IMR-90 (cell line): ENCODE measurements around the gene ILK. TPM values are rescaled to one million over a fixed set of nuclear protein-coding genes. Genes with fewer than 3 reads are reported as not detected.

Experiments
- ATAC-seq: fragments of 200-7000 bp; cut with Tn5 transposase; 2 replicates; pipeline ENCODE4 v1.9.1; 2020; ENCODE audit warnings: low read depth, mild to moderate bottlenecking, moderate library complexity
- BruUV-seq: library from RNA; stranded (reverse); fragments of 400-500 nt; replicated peaks from 2 replicates; lab custom pipeline; 2021; lab: Mats Ljungman, UMichigan
- CTCF ChIA-PET: fragments of 300-600 bp; formaldehyde crosslinking; extraction: SDS; loops from one replicate; lab custom pipeline; 2021; ENCODE audit warnings: antibody characterized with exemption; lab: Yijun Ruan, JAX
- POLR2A ChIA-PET: fragments of 300-600 bp; sonication (Branson Sonifier 250); formaldehyde crosslinking; loops from one replicate; lab custom pipeline; 2022; ENCODE audit warnings: antibody characterized with exemption; ENCODE audit not compliant: unreplicated experiment; lab: Charles Lee
- DNase-seq: peaks from one replicate; pipeline ENCODE4 v3.0.0; 2013
- H2AFZ ChIP-seq: replicated peaks from 2 replicates; pipeline ENCODE3; 2013; ENCODE audit warnings: low read length, mild to moderate bottlenecking; ENCODE audit not compliant: poor library complexity
- H2AK5ac ChIP-seq: 2 replicates; pipeline ENCODE4 v1.6.1; 2013; ENCODE audit warnings: low read depth, low read length, inconsistent platforms
- H2AK9ac ChIP-seq: replicated peaks from 2 replicates; pipeline ENCODE3; 2013; ENCODE audit warnings: mild to moderate bottlenecking, low read depth, low read length, moderate library complexity; ENCODE audit not compliant: poor library complexity
- H2BK120ac ChIP-seq: 2 replicates; pipeline ENCODE4 v1.6.1; 2013; ENCODE audit warnings: low read depth, low read length, inconsistent platforms
- H2BK15ac ChIP-seq: 3 replicates; pipeline ENCODE4 v1.6.1; 2013; ENCODE audit warnings: low read depth, low read length, inconsistent platforms
- H2BK20ac ChIP-seq: 2 replicates; pipeline ENCODE4 v1.6.1; 2013; ENCODE audit warnings: low read depth, mild to moderate bottlenecking, inconsistent platforms, low read length, moderate library complexity
- H2BK5ac ChIP-seq: 2 replicates; pipeline ENCODE4 v1.6.1; 2013; ENCODE audit warnings: mild to moderate bottlenecking, low read depth, low read length, inconsistent platforms; ENCODE audit not compliant: poor library complexity, severe bottlenecking
- H3K14ac ChIP-seq: replicated peaks from 2 replicates; pipeline ENCODE4 v1.6.1; 2013; ENCODE audit warnings: low read depth, low read length, inconsistent platforms
- H3K18ac ChIP-seq: 2 replicates; pipeline ENCODE4 v1.6.1; 2013; ENCODE audit warnings: low read depth, low read length, control low read depth
- H3K23ac ChIP-seq: 2 replicates; pipeline ENCODE4 v1.6.1; 2013; ENCODE audit warnings: low read depth, low read length, inconsistent platforms
- H3K27ac ChIP-seq: 2 replicates; pipeline ENCODE4 v1.5.1; 2013; ENCODE audit warnings: mild to moderate bottlenecking, control low read depth, low read length; ENCODE audit not compliant: insufficient read depth
- H3K27me3 ChIP-seq: 2 replicates; pipeline ENCODE4 v1.6.1; 2013; ENCODE audit warnings: low read length; ENCODE audit not compliant: control insufficient read depth, insufficient read depth
- H3K36me3 ChIP-seq: 2 replicates; pipeline ENCODE4 v1.6.1; 2013; ENCODE audit warnings: low read length, mixed read lengths; ENCODE audit not compliant: control insufficient read depth, insufficient read depth
- H3K4ac ChIP-seq: 2 replicates; pipeline ENCODE4 v1.6.1; 2013; ENCODE audit warnings: low read depth, low read length, inconsistent platforms
- H3K4me1 ChIP-seq: 2 replicates; pipeline ENCODE4 v1.6.1; 2013; ENCODE audit warnings: low read length, mixed read lengths; ENCODE audit not compliant: control insufficient read depth, insufficient read depth
- H3K4me2 ChIP-seq: 2 replicates; pipeline ENCODE4 v1.6.1; 2013; ENCODE audit warnings: low read depth, mild to moderate bottlenecking, control low read depth, low read length, moderate library complexity
- H3K4me3 ChIP-seq: 2 replicates; pipeline ENCODE4 v1.5.1; 2013; ENCODE audit warnings: low read depth, mild to moderate bottlenecking, control low read depth, low read length, moderate library complexity; ENCODE audit not compliant: insufficient read depth
- H3K56ac ChIP-seq: 2 replicates; pipeline ENCODE4 v1.6.1; 2013; ENCODE audit warnings: low read length, inconsistent platforms; ENCODE audit not compliant: insufficient read depth; ENCODE audit errors: extremely low read depth
- H3K79me1 ChIP-seq, 2 experiments: 2 replicates each; pipeline ENCODE4 v1.6.1; 2013; ENCODE audit warnings: low read length in 2 of 2, inconsistent platforms in 1 of 2, low read depth in 1 of 2
- H3K9ac ChIP-seq: 2 replicates; pipeline ENCODE4 v1.6.1; 2013; ENCODE audit warnings: low read depth, low read length, control low read depth
- H3K9me1 ChIP-seq: 2 replicates; pipeline ENCODE4 v1.6.1; 2013; ENCODE audit warnings: low read length, inconsistent platforms; ENCODE audit not compliant: insufficient read depth
- H3K9me3 ChIP-seq: 2 replicates; pipeline ENCODE4 v1.6.1; 2013; ENCODE audit warnings: low read length; ENCODE audit not compliant: control insufficient read depth, insufficient read depth
- H4K20me1 ChIP-seq: 2 replicates; pipeline ENCODE4 v1.6.1; 2013; ENCODE audit warnings: low read length, inconsistent platforms; ENCODE audit not compliant: insufficient read depth
- H4K5ac ChIP-seq: 2 replicates; pipeline ENCODE4 v1.6.1; 2013; ENCODE audit warnings: mild to moderate bottlenecking, low read depth, low read length, control low read depth
- H4K8ac ChIP-seq, 2 experiments: 2 replicates each; pipeline ENCODE4 v1.6.1; 2013; ENCODE audit warnings: low read depth in 2 of 2, low read length in 2 of 2, control low read depth in 1 of 2, inconsistent platforms in 1 of 2
- H4K91ac ChIP-seq: 2 replicates; pipeline ENCODE4 v1.6.1; 2013; ENCODE audit warnings: low read depth, low read length, inconsistent platforms; ENCODE audit not compliant: insufficient read depth
- CEBPB ChIP-seq: IDR thresholded peaks from 2 replicates; pipeline ENCODE4 v1.6.1; 2012; ENCODE audit warnings: low read depth, low read length, improper control_type of control experiment
- WGBS, 2 experiments: methylation state at CpG; one replicate each; pipeline versions ENCODE4 v1.1.5 to v1.1.7; 2013; ENCODE audit warnings: missing lambda C conversion rate in 2 of 2; ENCODE audit not compliant: insufficient read length in 1 of 2; ENCODE audit errors: extremely low coverage in 2 of 2; 5-methylcytosine and 5-hydroxymethylcytosine counted together
- dilution Hi-C: fragments of 300-500 bp; cut with HindIII; formaldehyde crosslinking; loops from one replicate; pipeline ENCODE4 v1.14.3; 2018; ENCODE audit warnings: low sequenced_read_pairs; ENCODE audit not compliant: unreplicated experiment
- in situ Hi-C: fragments of 300-500 bp; cut with MboI; formaldehyde crosslinking; loops from 3 replicates; pipeline ENCODE4 v1.14.3; 2019; ENCODE audit warnings: low sequenced_read_pairs, inconsistent platforms, mixed read lengths
- intact Hi-C: fragments of 100-400 bp; cut with micrococcal nuclease; formaldehyde crosslinking; loops from 2 replicates; pipeline ENCODE4 v1.10.0; 2022
- polyA plus RNA-seq, 3 experiments: library from polyadenylated mRNA; depleted of rRNA; stranded (reverse); fragments of >200 nt; gene quantifications; 2 replicates each; pipeline ENCODE4 v1.2.3, GENCODE V29; 2012; ENCODE audit warnings: low replicate concordance in 1 of 3
- total RNA-seq: library from RNA; depleted of rRNA; stranded (reverse); fragments of >200 nt; gene quantifications from 2 replicates; pipeline ENCODE4 v1.2.3, GENCODE V29; 2012

Gene ILK
- total and polyA plus RNA-seq, 2 of the 4 experiments (the other 2 are of a cell fraction), result 339 to 389 TPM

DNA sequence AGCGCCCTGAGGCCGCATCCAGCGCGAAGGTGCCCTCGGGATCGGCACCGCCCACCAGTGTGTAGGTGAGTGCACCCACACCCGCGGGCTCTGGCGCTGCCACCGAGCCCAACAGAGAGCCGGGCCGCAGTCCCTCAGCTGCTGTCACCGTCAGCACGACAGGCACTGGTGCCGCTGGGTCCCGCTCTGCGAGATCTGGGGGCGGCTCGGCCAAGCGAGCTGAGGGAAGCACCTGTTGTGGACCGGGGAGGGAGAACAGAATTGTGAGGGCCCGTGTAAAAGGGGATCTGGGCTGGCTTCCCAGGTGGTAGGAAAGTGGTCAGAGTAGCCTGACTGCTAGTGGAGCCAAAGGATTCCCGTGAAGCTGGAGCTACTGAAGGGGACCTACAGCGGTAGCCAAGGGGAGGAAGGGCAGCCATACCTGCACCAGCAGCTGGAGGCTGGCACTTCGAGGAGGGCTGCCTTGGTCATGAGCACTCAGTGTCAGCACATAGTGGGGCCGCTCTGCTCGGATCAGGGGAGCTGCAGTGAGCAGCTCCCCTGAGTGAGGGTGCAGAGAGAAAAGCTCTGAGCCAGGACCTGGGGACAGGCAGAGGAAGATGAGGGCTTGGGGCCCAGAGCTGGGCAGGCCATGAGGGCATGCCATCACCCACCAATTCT, 27.2 kb downstream of the ILK start:
- Histone ChIP-seq H3K27me3 (no peaks in the 10 kb centered on the region), H3K9me1 (no peaks in the 10 kb centered on the region), H3K4ac (no peak overlapping the region), H2AK9ac (no peak overlapping the region), H3K36me3 (peaks cover 62% of the 10 kb centered on the region), H3K27ac (no peak overlapping the region), H3K9ac (no peak overlapping the region), H3K14ac (no peak overlapping the region), H4K5ac (no peak overlapping the region), H2BK15ac (no peak overlapping the region), H3K4me2 (no peak overlapping the region), H4K20me1 (peaks cover 4% of the 10 kb centered on the region; the same call in 1 of the 2 replicates), H3K4me3 (no peak overlapping the region), H3K9me3 (no peaks in the 10 kb centered on the region), H2AK5ac (no peak overlapping the region), H4K91ac (no peak overlapping the region), H4K8ac (no peak overlapping the region), H2AFZ (no peak overlapping the region), H2BK20ac (no peak overlapping the region), H3K18ac (no peak overlapping the region), H3K79me1 (no peaks in the 10 kb centered on the region), H2BK5ac (no peak overlapping the region), H3K56ac (no peak overlapping the region), H3K4me1 (peaks cover 6% of the 10 kb centered on the region), H2BK120ac (no peak overlapping the region), H3K23ac (no peak overlapping the region)
- POLR2A ChIA-PET, result no interaction called here
- intact Hi-C loops, result no loop called here
- no peak for TF ChIP-seq CEBPB
- dilution Hi-C loops, result no loop called here
- BruUV-seq, result no TSS peak
- in situ Hi-C loops, result no loop called here
- ATAC-seq, result no peak
- 89% methylated on average over 18 of the region's 28 CpGs; no CpG with 5 or more reads in 1 of the 2 experiments for WGBS, 2 experiments
- CTCF ChIA-PET, result interaction anchor here (0.9 kb wide), 1 partner anchor 10 kb away, joined by 3 read pairs; no protein-coding TSS in a partner anchor
- DNase-seq, result no peak
